ENCODE results near the gene CERS6. TPM values are rescaled to one million over a fixed set of nuclear protein-coding genes. Genes with fewer than 3 reads are reported as not detected.

Gene CERS6
- total and polyA plus RNA-seq, 2 donors from 2014 or later, result 9.4 to 18.8 TPM

GRCh38 chr2:168450171-168450570, 5.9 kb upstream of the CERS6 start:
- no peak for TF ChIP-seq CTCF (IDR thresholded peaks at IDR 0.05; ENCODE audit: borderline replicate concordance, extremely low read depth, insufficient read depth)
- no peaks in the 10 kb centered on the region for H3K9me3 ChIP-seq (ENCODE audit: control insufficient read depth in 2 of 3, insufficient read depth in 1 of 3, low read length in 3 of 3)

GRCh38 chr2:168450732-168451131, 5.3 kb upstream of the CERS6 start:
- FAIRE-seq (no peak), DNase-seq (no peak)
- Histone ChIP-seq H3K4me1 (ENCODE audit: control insufficient read depth in 2 of 3, insufficient read depth in 2 of 3, low read depth in 1 of 3, low read length in 3 of 3) (no peaks in the 10 kb centered on the region), H3K36me3 (ENCODE audit: control insufficient read depth in 2 of 3, insufficient read depth in 3 of 3, low read length in 3 of 3) (no peaks in the 10 kb centered on the region), H3K4me3 (ENCODE audit: low read length in 3 of 3) (no peak overlapping the region), H3K27me3 (ENCODE audit: control insufficient read depth, insufficient read depth, low read length) (no peaks in the 10 kb centered on the region), H3K27ac (ENCODE audit: low read depth in 2 of 2, low read length in 2 of 2) (no peak overlapping the region), H3K9ac (ENCODE audit: low read length in 3 of 3) (no peak overlapping the region), H3K9me3 (ENCODE audit: control insufficient read depth in 2 of 3, insufficient read depth in 1 of 3, low read length in 3 of 3) (no peaks in the 10 kb centered on the region)
- intact Hi-C loops (cut with DNase I), result no loop called here
- TF ChIP-seq CTCF (IDR thresholded peaks at IDR 0.05; ENCODE audit: borderline replicate concordance, extremely low read depth, insufficient read depth), result no peak

More at GRCh38 chr2:168450171-168450570, 5.9 kb upstream of the CERS6 start:
- intact Hi-C loops (cut with DNase I), result no loop called here
- H3K9ac ChIP-seq (ENCODE audit: low read length in 3 of 3), result no peak overlapping the region
- DNase-seq (no peak), FAIRE-seq (no peak)
- no peak overlapping the region for H3K27ac ChIP-seq (ENCODE audit: low read depth in 2 of 2, low read length in 2 of 2)
- H3K4me3 ChIP-seq (ENCODE audit: low read length in 3 of 3), result no peak overlapping the region
- H3K36me3 ChIP-seq (ENCODE audit: control insufficient read depth in 2 of 3, insufficient read depth in 3 of 3, low read length in 3 of 3), result no peaks in the 10 kb centered on the region
- H3K4me1 ChIP-seq (ENCODE audit: control insufficient read depth in 2 of 3, insufficient read depth in 2 of 3, low read depth in 1 of 3, low read length in 3 of 3), result no peaks in the 10 kb centered on the region
- no peaks in the 10 kb centered on the region for H3K27me3 ChIP-seq (ENCODE audit: control insufficient read depth, insufficient read depth, low read length)

GRCh38 chr2:168452781-168453180, 3.3 kb upstream of the CERS6 start:
- no peaks in the 10 kb centered on the region for H3K27me3 ChIP-seq (ENCODE audit: control insufficient read depth, insufficient read depth, low read length)
- intact Hi-C loops (cut with DNase I), result no loop called here

More at GRCh38 chr2:168452781-168453180, 3.3 kb upstream of the CERS6 start:
- no peak overlapping the region for H3K9ac ChIP-seq (ENCODE audit: low read length in 3 of 3)
- H3K4me1 ChIP-seq (ENCODE audit: control insufficient read depth in 2 of 3, insufficient read depth in 2 of 3, low read depth in 1 of 3, low read length in 3 of 3), result no peaks in the 10 kb centered on the region
- no peaks in the 10 kb centered on the region for H3K9me3 ChIP-seq (ENCODE audit: control insufficient read depth in 2 of 3, insufficient read depth in 1 of 3, low read length in 3 of 3)
- H3K27ac ChIP-seq (ENCODE audit: low read depth in 2 of 2, low read length in 2 of 2), result no peak overlapping the region
- no peak for DNase-seq
- H3K36me3 ChIP-seq (ENCODE audit: control insufficient read depth in 2 of 3, insufficient read depth in 3 of 3, low read length in 3 of 3), result no peaks in the 10 kb centered on the region
- no peak for FAIRE-seq
- TF ChIP-seq CTCF (IDR thresholded peaks at IDR 0.05; ENCODE audit: borderline replicate concordance, extremely low read depth, insufficient read depth), result no peak
- H3K4me3 ChIP-seq (ENCODE audit: low read length in 3 of 3), result no peak overlapping the region

Data from kidney (tissue), 14 donors.